K562 (cell line): ENCODE measurements around the gene NUTF2. TPM values are rescaled to one million over a fixed set of nuclear protein-coding genes. Genes with fewer than 3 reads are reported as not detected.

Source experiments
- ILF3 ChIP-seq: fragments of 450-650 bp; IDR thresholded peaks from 2 replicates; pipeline ENCODE4 v1.6.1; 2018; ENCODE audit warnings: antibody characterized with exemption, mild to moderate bottlenecking, moderate library complexity, borderline replicate concordance
- NRF1 ChIP-seq, 2 experiments: fragments of 450-650 bp; IDR thresholded peaks in 1 of 2; conservative IDR thresholded peaks in 1 of 2; 2 replicates each; pipeline ENCODE4 v1.6.1; 2014; ENCODE audit warnings: mild to moderate bottlenecking in 2 of 2
- RBM34 ChIP-seq: fragments of 200-400 bp; formaldehyde crosslinking; IDR thresholded peaks from 2 replicates; pipeline ENCODE4 v1.6.1; 2018; ENCODE audit warnings: low read length, borderline replicate concordance; ENCODE audit not compliant: insufficient read depth
- SIN3A ChIP-seq, 2 experiments: fragments of 150-350 bp in 1 of 2; IDR thresholded peaks; 2 replicates each; pipeline ENCODE4 v1.6.1; 2011 to 2016; ENCODE audit warnings: borderline replicate concordance in 2 of 2, low read depth in 2 of 2, low read length in 2 of 2, mild to moderate bottlenecking in 2 of 2, moderate library complexity in 2 of 2; ENCODE audit not compliant: control insufficient read depth in 1 of 2
- TCF7L2 ChIP-seq: fragments of 150-350 bp; IDR thresholded peaks from 2 replicates; pipeline ENCODE4 v1.6.1; 2016; ENCODE audit warnings: low read depth, mild to moderate bottlenecking, low read length, moderate library complexity
- ZNF263 ChIP-seq: sonication (generic); formaldehyde crosslinking; IDR thresholded peaks from 2 replicates; pipeline ENCODE4 v1.8.0; 2022; ENCODE audit warnings: mild to moderate bottlenecking, missing genetic modification reagents, borderline replicate concordance
- ZNF766 ChIP-seq: fragments of 200-800 bp; sonication (Bioruptor generic); conservative IDR thresholded peaks from 2 replicates; pipeline ENCODE4 v1.6.1; 2016; ENCODE audit warnings: missing genetic modification characterization, missing compliant biosample characterization
- polyA plus RNA-seq, 8 experiments: library from polyadenylated mRNA; depleted of rRNA in 4 of 8; stranded (reverse) in 5 of 8; unstranded in 3 of 8; fragments of >200 nt; fragmentation: Nextera tagmentation in 2 of 8; fragmentation: Illumina TruSeq in 1 of 8; extraction: Ambion mirVana in 2 of 8; extraction: Trizol in 1 of 8; gene quantifications; 2 replicates each; pipeline versions ENCODE4 v1.2.1 to v1.2.3, GENCODE V29; 2011 to 2014; ENCODE audit warnings: inconsistent platforms in 1 of 8, missing spikeins in 1 of 8
- total RNA-seq, 7 experiments: library from RNA; depleted of rRNA in 6 of 7; stranded (reverse); fragments of >200 nt in 6 of 7; fragmentation: Illumina TruSeq in 2 of 7; extraction: Trizol in 2 of 7; gene quantifications; 2 replicates each; pipeline versions ENCODE4 v1.2.1 to v1.2.3, GENCODE V29; 2011 to 2021; ENCODE audit warnings: low replicate concordance in 1 of 7
- TF ChIP-seq, protein P1 (sequence below), 2 experiments: IDR thresholded peaks in 1 of 2; conservative IDR thresholded peaks in 1 of 2; 2 replicates each; pipeline ENCODE4 v1.6.1; 2016; ENCODE audit warnings: low read depth in 2 of 2, mild to moderate bottlenecking in 1 of 2, missing compliant biosample characterization in 1 of 2, missing genetic modification characterization in 1 of 2, moderate library complexity in 1 of 2
- TF ChIP-seq, protein P2 (sequence below): fragments of 450-650 bp; IDR thresholded peaks from 2 replicates; pipeline ENCODE4 v1.6.1; 2017; ENCODE audit warnings: antibody characterized with exemption, mild to moderate bottlenecking
- TF ChIP-seq, protein P3 (sequence below), 2 experiments: fragments of 450-650 bp in 1 of 2; sonication (generic) in 1 of 2; formaldehyde crosslinking in 1 of 2; IDR thresholded peaks; 2 replicates each; pipeline versions ENCODE4 v1.7.1 to v1.9.0; 2016 to 2022; ENCODE audit warnings: inconsistent platforms in 1 of 2, mild to moderate bottlenecking in 1 of 2, missing genetic modification reagents in 1 of 2

The NUTF2 gene
- total and polyA plus RNA-seq, 9 of the 15 experiments (the other 6 are each of a cell fraction or from before 2014, with no cell fraction given): 106 to 248 (median 147) TPM

DNA sequence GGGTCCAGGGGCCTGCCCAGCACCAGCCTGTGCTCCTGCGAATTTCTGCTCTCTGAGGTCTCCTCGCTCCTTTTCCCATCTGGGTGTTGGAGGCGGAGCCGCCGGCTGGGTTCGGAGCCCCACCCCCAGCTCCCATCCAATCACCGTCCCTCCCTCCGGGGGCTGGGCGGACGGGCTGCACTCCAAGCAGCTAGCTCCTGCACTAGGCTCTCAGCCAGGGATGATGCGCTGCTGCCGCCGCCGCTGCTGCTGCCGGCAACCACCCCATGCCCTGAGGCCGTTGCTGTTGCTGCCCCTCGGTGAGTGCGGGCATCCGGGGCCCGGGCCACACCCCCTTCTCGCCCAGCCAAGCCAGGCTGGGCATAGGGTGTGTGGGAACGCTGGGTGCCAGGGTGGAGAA is 38.0 kb downstream of the NUTF2 start, which contains the start of gene NRN1L (continued):
- TF ChIP-seq, protein P1, sequence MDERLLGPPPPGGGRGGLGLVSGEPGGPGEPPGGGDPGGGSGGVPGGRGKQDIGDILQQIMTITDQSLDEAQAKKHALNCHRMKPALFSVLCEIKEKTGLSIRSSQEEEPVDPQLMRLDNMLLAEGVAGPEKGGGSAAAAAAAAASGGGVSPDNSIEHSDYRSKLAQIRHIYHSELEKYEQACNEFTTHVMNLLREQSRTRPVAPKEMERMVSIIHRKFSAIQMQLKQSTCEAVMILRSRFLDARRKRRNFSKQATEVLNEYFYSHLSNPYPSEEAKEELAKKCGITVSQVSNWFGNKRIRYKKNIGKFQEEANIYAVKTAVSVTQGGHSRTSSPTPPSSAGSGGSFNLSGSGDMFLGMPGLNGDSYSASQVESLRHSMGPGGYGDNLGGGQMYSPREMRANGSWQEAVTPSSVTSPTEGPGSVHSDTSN (CRISPR knock-in tag; IDR thresholded peaks at IDR 0.05; ENCODE audit: low read depth): no peak
- TF ChIP-seq, protein P1 (tag; conservative IDR thresholded peaks at IDR 0.05; ENCODE audit: low read depth): no peak
- TF ChIP-seq SIN3A (IDR thresholded peaks at IDR 0.05; ENCODE audit: borderline replicate concordance in 2 of 2, control insufficient read depth in 1 of 2, low read depth in 2 of 2, low read length in 2 of 2) (peak in 1 of 2 experiments; percentile 46; a peak in 1 of 4 replicates), ILF3 (no peak), NRF1 (conservative IDR thresholded peaks at IDR 0.05 in 1 of 2, IDR thresholded peaks at IDR 0.05 in 1 of 2) (peak; percentile 34 to 52; a peak in 1 of 4 replicates), RBM34 (no peak), ZNF263 (CRISPR knock-in tag) (no peak), TCF7L2 (no peak), ZNF766 (CRISPR knock-in tag) (no peak)
- TF ChIP-seq, protein P2, sequence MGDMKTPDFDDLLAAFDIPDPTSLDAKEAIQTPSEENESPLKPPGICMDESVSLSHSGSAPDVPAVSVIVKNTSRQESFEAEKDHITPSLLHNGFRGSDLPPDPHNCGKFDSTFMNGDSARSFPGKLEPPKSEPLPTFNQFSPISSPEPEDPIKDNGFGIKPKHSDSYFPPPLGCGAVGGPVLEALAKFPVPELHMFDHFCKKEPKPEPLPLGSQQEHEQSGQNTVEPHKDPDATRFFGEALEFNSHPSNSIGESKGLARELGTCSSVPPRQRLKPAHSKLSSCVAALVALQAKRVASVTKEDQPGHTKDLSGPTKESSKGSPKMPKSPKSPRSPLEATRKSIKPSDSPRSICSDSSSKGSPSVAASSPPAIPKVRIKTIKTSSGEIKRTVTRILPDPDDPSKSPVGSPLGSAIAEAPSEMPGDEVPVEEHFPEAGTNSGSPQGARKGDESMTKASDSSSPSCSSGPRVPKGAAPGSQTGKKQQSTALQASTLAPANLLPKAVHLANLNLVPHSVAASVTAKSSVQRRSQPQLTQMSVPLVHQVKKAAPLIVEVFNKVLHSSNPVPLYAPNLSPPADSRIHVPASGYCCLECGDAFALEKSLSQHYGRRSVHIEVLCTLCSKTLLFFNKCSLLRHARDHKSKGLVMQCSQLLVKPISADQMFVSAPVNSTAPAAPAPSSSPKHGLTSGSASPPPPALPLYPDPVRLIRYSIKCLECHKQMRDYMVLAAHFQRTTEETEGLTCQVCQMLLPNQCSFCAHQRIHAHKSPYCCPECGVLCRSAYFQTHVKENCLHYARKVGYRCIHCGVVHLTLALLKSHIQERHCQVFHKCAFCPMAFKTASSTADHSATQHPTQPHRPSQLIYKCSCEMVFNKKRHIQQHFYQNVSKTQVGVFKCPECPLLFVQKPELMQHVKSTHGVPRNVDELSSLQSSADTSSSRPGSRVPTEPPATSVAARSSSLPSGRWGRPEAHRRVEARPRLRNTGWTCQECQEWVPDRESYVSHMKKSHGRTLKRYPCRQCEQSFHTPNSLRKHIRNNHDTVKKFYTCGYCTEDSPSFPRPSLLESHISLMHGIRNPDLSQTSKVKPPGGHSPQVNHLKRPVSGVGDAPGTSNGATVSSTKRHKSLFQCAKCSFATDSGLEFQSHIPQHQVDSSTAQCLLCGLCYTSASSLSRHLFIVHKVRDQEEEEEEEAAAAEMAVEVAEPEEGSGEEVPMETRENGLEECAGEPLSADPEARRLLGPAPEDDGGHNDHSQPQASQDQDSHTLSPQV: no peak
- TF ChIP-seq, protein P3, sequence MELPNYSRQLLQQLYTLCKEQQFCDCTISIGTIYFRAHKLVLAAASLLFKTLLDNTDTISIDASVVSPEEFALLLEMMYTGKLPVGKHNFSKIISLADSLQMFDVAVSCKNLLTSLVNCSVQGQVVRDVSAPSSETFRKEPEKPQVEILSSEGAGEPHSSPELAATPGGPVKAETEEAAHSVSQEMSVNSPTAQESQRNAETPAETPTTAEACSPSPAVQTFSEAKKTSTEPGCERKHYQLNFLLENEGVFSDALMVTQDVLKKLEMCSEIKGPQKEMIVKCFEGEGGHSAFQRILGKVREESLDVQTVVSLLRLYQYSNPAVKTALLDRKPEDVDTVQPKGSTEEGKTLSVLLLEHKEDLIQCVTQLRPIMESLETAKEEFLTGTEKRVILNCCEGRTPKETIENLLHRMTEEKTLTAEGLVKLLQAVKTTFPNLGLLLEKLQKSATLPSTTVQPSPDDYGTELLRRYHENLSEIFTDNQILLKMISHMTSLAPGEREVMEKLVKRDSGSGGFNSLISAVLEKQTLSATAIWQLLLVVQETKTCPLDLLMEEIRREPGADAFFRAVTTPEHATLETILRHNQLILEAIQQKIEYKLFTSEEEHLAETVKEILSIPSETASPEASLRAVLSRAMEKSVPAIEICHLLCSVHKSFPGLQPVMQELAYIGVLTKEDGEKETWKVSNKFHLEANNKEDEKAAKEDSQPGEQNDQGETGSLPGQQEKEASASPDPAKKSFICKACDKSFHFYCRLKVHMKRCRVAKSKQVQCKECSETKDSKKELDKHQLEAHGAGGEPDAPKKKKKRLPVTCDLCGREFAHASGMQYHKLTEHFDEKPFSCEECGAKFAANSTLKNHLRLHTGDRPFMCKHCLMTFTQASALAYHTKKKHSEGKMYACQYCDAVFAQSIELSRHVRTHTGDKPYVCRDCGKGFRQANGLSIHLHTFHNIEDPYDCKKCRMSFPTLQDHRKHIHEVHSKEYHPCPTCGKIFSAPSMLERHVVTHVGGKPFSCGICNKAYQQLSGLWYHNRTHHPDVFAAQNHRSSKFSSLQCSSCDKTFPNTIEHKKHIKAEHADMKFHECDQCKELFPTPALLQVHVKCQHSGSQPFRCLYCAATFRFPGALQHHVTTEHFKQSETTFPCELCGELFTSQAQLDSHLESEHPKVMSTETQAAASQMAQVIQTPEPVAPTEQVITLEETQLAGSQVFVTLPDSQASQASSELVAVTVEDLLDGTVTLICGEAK (IDR thresholded peaks at IDR 0.05): no peak
- TF ChIP-seq, protein P3 (CRISPR knock-in tag; IDR thresholded peaks at IDR 0.05): no peak
